Thyroid gland (tissue), 4 donors: ENCODE results near the gene CYP51A1.

Source experiments
- CTCF ChIP-seq, 6 experiments: fragments of 200-600 bp in 3 of 6; fragments of 450-650 bp in 3 of 6; sonication (generic) in 3 of 6; IDR thresholded peaks; one replicate each; pipeline ENCODE4 v1.5.1; 2016 to 2019; ENCODE audit warnings: antibody characterized with exemption in 6 of 6, mild to moderate bottlenecking in 2 of 6, inconsistent platforms in 1 of 6, moderate library complexity in 1 of 6
- POLR2A ChIP-seq, 2 donors: fragments of 450-650 bp; IDR thresholded peaks; one replicate each; pipeline ENCODE4 v1.6.1; 2017; ENCODE audit warnings: antibody characterized with exemption in 2 of 2, mild to moderate bottlenecking in 2 of 2, moderate library complexity in 1 of 2

DNA sequence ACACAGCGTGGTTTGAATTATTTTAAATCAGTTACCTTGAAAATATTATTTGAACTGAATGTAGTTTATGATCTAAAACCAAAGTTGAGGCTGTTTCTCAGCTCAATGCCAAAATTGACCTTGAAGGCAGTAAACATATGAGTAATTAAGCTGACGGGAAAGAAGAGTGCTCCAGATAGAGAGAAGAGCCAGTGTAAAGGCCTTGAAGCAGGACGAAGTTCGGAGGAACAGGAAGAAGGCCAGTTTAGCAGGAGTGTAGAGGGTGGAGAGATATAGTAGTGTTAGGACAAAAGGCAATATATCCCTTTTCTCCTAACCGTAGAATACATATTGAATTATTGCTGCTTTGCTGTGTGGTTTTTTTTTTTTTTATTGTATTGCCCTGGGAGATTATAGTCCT lies 63.2 kb downstream of the CYP51A1 start:
- TF ChIP-seq CTCF (IDR thresholded peaks at IDR 0.05) (no peak), POLR2A (IDR thresholded peaks at IDR 0.05) (no peak)
